Measurements from ENCODE around the gene FOXA1. TPM values are rescaled to one million over a fixed set of nuclear protein-coding genes. Genes with fewer than 3 reads are reported as not detected.

FOXA1 gene
- total RNA-seq, 1 donor from 2014 or later = not detected

DNA sequence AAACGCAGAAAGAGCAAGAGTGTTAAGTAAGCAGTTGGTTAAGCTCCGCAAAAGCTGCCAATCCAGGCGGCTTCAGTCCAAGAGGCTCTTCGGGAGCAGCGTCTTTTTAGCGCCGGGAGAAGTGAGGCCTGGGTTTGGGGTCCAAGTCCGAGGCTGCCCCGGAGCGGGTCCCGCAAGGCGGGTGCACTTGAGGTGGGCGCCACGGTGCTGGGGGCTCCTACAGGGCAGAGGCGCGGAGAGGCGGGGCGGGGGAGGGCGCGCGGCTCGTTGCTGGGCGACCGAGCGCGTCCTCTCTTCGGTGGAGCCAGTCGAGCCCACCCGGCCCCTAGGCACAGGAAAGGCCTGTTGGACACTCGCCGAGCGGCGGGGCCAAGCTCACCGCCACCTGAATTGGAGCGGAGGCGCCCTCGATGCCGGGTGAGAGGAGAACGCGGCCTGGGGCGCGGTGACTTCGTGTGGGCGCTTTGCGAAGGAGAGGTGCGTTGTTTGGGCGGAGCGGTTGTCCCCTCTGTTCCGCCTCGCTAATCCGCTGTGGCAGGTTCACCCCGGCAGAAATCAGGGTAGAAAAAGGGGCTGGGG, 16.0 kb upstream of the FOXA1 start:
- TF ChIP-seq, protein P1, sequence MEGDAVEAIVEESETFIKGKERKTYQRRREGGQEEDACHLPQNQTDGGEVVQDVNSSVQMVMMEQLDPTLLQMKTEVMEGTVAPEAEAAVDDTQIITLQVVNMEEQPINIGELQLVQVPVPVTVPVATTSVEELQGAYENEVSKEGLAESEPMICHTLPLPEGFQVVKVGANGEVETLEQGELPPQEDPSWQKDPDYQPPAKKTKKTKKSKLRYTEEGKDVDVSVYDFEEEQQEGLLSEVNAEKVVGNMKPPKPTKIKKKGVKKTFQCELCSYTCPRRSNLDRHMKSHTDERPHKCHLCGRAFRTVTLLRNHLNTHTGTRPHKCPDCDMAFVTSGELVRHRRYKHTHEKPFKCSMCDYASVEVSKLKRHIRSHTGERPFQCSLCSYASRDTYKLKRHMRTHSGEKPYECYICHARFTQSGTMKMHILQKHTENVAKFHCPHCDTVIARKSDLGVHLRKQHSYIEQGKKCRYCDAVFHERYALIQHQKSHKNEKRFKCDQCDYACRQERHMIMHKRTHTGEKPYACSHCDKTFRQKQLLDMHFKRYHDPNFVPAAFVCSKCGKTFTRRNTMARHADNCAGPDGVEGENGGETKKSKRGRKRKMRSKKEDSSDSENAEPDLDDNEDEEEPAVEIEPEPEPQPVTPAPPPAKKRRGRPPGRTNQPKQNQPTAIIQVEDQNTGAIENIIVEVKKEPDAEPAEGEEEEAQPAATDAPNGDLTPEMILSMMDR (conservative IDR thresholded peaks at IDR 0.05) = no peak
- Mint-ChIP-seq H3K27ac (ENCODE audit: unreplicated experiment) (no peak overlapping the region), H3K4me3 (no peak overlapping the region), H3K9me3 (peaks cover 16% of the 10 kb centered on the region), H3K27me3 (ENCODE audit: low read depth) (peaks cover 38% of the 10 kb centered on the region), H3K36me3 (ENCODE audit: low read depth) (peaks cover 7% of the 10 kb centered on the region), H3K4me1 (no peaks in the 10 kb centered on the region)
- DNase-seq (ENCODE audit: low read depth, low spot score) = no peak

DNA sequence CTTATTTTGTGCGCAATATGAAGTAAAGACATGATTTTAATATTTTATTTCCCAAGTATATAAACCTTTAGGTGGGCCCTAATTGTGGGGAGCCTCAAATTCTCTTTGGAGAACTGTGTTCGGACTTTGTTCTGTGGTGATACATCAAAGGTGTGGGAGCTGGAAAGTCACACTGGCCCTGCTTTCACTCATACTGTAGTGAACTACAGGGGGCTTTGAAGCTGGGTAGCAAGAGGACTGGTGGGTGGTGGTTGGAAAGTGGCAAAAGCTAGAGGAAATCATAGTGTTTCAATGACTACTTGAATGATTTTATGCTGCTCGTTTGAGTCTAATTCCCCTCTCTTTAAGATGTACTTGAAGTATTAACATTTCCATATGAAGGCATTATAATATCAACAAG, 13.6 kb upstream of the FOXA1 start:
- Mint-ChIP-seq H3K4me3 (no peak overlapping the region), H3K27ac (ENCODE audit: unreplicated experiment) (no peak overlapping the region), H3K36me3 (ENCODE audit: low read depth) (peaks cover 4% of the 10 kb centered on the region), H3K27me3 (ENCODE audit: low read depth) (peaks cover 62% of the 10 kb centered on the region), H3K9me3 (peaks cover 10% of the 10 kb centered on the region), H3K4me1 (no peaks in the 10 kb centered on the region)
- TF ChIP-seq, protein P1 (conservative IDR thresholded peaks at IDR 0.05) = no peak
- no peak for DNase-seq (ENCODE audit: low read depth, low spot score)

DNA sequence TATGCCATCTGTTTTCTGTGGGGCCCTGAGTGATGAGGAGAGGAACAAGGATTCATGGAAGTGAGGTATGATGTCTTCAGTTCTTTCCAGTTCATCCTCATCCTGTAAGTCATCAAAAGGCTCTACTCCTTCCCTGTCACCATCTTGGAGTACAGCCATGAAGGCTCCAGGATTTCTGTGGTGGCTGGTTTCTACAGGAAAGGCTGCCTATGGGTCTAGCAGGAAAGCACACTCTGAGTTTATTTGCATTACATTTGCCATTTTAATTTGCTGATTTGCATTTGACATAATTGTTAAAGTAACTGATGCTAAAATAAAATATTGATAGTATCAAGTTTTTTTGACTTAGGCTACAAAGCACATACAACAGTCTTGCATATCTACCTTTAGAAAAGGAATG, 11.6 kb upstream of the FOXA1 start:
- Mint-ChIP-seq H3K4me3 (no peak overlapping the region), H3K4me1 (no peaks in the 10 kb centered on the region), H3K36me3 (ENCODE audit: low read depth) (peaks cover 2% of the 10 kb centered on the region), H3K9me3 (peaks cover 6% of the 10 kb centered on the region), H3K27me3 (ENCODE audit: low read depth) (peaks cover 81% of the 10 kb centered on the region), H3K27ac (ENCODE audit: unreplicated experiment) (no peak overlapping the region)
- TF ChIP-seq, protein P1 (conservative IDR thresholded peaks at IDR 0.05) = no peak
- no peak for DNase-seq (ENCODE audit: low read depth, low spot score)

- DNase-seq (ENCODE audit: low read depth, low spot score) = no peak
- H3K4me3 Mint-ChIP-seq = no peak overlapping the region
- H3K9me3 Mint-ChIP-seq = no peaks in the 10 kb centered on the region
- H3K4me1 Mint-ChIP-seq = peaks cover 8% of the 10 kb centered on the region
- peak overlapping the region; percentile 35 for H3K27ac Mint-ChIP-seq (ENCODE audit: unreplicated experiment)
- H3K36me3 Mint-ChIP-seq (ENCODE audit: low read depth) = no peaks in the 10 kb centered on the region
- TF ChIP-seq, protein P1 (conservative IDR thresholded peaks at IDR 0.05) = no peak
- H3K27me3 Mint-ChIP-seq (ENCODE audit: low read depth) = peaks cover 98% of the 10 kb centered on the region
These were observed 8.7 kb upstream of the FOXA1 start for GRCh38 chr14:37603688-37604251.

DNA sequence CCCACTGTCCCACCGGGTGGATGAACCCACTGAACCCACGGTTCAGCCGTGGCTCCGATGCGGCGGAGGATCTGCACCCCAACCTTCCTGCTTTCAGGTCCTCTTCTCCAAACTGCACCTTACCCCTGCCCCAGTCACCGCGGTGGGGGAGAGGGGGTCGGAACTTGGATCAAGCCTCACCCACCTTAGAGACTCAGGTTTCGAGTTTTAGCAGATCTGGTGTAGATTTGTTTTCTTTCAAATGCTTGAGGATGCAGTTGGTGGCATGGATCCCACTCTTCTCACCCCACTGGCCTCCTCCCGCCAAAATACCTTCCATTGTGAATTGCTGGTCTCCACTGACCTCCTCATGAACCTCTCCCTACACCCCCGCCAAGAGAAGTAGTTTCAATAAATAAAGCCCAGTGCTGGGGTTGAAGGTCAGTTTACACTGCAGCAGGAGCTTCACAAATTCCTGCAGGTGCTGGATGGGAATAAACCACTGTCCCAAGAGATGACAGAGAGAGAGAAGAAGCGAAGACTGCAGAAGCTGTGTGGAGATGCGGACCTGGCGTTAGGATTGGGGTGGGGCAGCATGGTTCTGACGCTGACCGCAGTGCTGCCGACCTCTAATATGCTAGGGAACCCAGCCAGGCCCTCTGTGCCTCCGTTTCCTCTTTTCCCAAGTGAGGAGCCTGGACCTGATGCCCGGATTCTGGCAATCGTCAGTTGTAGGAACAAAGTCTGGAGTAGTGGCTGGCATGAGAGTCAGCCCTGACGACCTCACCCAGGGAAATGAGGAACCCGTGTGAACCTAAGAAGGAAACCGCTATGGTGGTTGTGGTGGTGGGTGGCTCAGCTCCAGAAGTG, 7.8 kb upstream of the FOXA1 start:
- Mint-ChIP-seq H3K4me1 (peaks cover 10% of the 10 kb centered on the region), H3K4me3 (no peak overlapping the region), H3K36me3 (ENCODE audit: low read depth) (no peaks in the 10 kb centered on the region), H3K27ac (ENCODE audit: unreplicated experiment) (no peak overlapping the region), H3K9me3 (no peaks in the 10 kb centered on the region), H3K27me3 (ENCODE audit: low read depth) (peaks cover 100% of the 10 kb centered on the region)
- TF ChIP-seq, protein P1 (conservative IDR thresholded peaks at IDR 0.05) = no peak
- no peak for DNase-seq (ENCODE audit: low read depth, low spot score)

Data from neural crest cell (in vitro differentiated cells).